Stimulated activated naive CD8-positive, alpha-beta T cell treated with anti-CD3 and anti-CD28 coated beads, Interleukin-15, amount 100 ng/mL, for 72 hours (primary cell): Measurements from ENCODE around the gene TENT4B.
"Not testable (repeated sequence)": the region's sequence is repeated elsewhere in the genome, so short reads cannot be mapped to it uniquely, and the experiment has no call there.

Source experiments
- ATAC-seq: fragments of 150-1000 bp; cut with Tn5 transposase; 2 replicates; pipeline ENCODE4 v1.10.0; 2021; ENCODE audit warnings: mild to moderate bottlenecking, moderate library complexity
- DNase-seq, 2 donors: peaks; one replicate each; pipeline ENCODE4 v3.0.0; 2021 to 2022
- H3K27ac Mint-ChIP-seq, 2 donors: one replicate each; pipeline ENCODE4 v1.8.0; 2022; ENCODE audit warnings: mild to moderate bottlenecking in 2 of 2, mixed read lengths in 2 of 2, moderate library complexity in 2 of 2
- H3K27me3 Mint-ChIP-seq: one replicate; pipeline ENCODE4 v1.8.0; 2022; ENCODE audit warnings: mixed read lengths
- H3K4me1 Mint-ChIP-seq: one replicate; pipeline ENCODE4 v1.8.0; 2022; ENCODE audit warnings: mild to moderate bottlenecking, mixed read lengths
- H3K4me3 Mint-ChIP-seq, 2 donors: one replicate each; pipeline ENCODE4 v1.8.0; 2022; ENCODE audit warnings: mild to moderate bottlenecking in 2 of 2, mixed read lengths in 2 of 2, moderate library complexity in 1 of 2
- H3K9me3 Mint-ChIP-seq, 2 donors: one replicate each; pipeline ENCODE4 v1.8.0; 2022; ENCODE audit warnings: mixed read lengths in 2 of 2

TENT4B gene

GRCh38 chr16:50171773-50172172 lies 18.7 kb downstream of the TENT4B start:
- ATAC-seq, result not testable (repeated sequence)

GRCh38 chr16:50172195-50172922 lies 19.3 kb downstream of the TENT4B start:
- H3K4me1 Mint-ChIP-seq, result peaks cover 74% of the 10 kb centered on the region
- no peak overlapping the region for H3K27ac Mint-ChIP-seq
- no peaks in the 10 kb centered on the region for H3K27me3 Mint-ChIP-seq
- DNase-seq, result no peak
- no peaks in the 10 kb centered on the region for H3K9me3 Mint-ChIP-seq
- peak overlapping the region in 1 of 2 donors; percentile 58 for H3K4me3 Mint-ChIP-seq
- ATAC-seq, result peak; percentile 83

More at GRCh38 chr16:50171773-50172172, 18.7 kb downstream of the TENT4B start:
- H3K4me3 Mint-ChIP-seq, result peak overlapping the region in 1 of 2 donors; percentile 53
- peaks cover 74% of the 10 kb centered on the region for H3K4me1 Mint-ChIP-seq
- H3K27me3 Mint-ChIP-seq, H3K27ac Mint-ChIP-seq, DNase-seq, H3K9me3 Mint-ChIP-seq: not testable (repeated sequence)

GRCh38 chr16:50173316-50173715 lies 20.2 kb downstream of the TENT4B start:
- ATAC-seq (no peak), DNase-seq (no peak)
- Mint-ChIP-seq H3K27me3 (no peaks in the 10 kb centered on the region), H3K4me3 (no peak overlapping the region), H3K27ac (no peak overlapping the region), H3K4me1 (peaks cover 78% of the 10 kb centered on the region), H3K9me3 (no peaks in the 10 kb centered on the region)

GRCh38 chr16:50178491-50178941 lies 25.4 kb downstream of the TENT4B start:
- Mint-ChIP-seq H3K27ac (no peak overlapping the region), H3K27me3 (no peaks in the 10 kb centered on the region), H3K4me3 (no peak overlapping the region), H3K4me1 (peaks cover 53% of the 10 kb centered on the region), H3K9me3 (no peaks in the 10 kb centered on the region)
- DNase-seq (no peak), ATAC-seq (no peak)

GRCh38 chr16:50182441-50182840 lies 29.3 kb downstream of the TENT4B start:
- H3K27ac Mint-ChIP-seq, result no peak overlapping the region
- no peak overlapping the region for H3K4me3 Mint-ChIP-seq
- peaks cover 50% of the 10 kb centered on the region for H3K4me1 Mint-ChIP-seq
- H3K9me3 Mint-ChIP-seq, result no peaks in the 10 kb centered on the region
- DNase-seq, result no peak
- no peaks in the 10 kb centered on the region for H3K27me3 Mint-ChIP-seq
- no peak for ATAC-seq

GRCh38 chr16:50183316-50183715 lies 30.2 kb downstream of the TENT4B start:
- H3K4me1 Mint-ChIP-seq, result peaks cover 42% of the 10 kb centered on the region
- DNase-seq (no peak), ATAC-seq (no peak)
- H3K27ac Mint-ChIP-seq, result no peak overlapping the region
- H3K27me3 Mint-ChIP-seq, result no peaks in the 10 kb centered on the region
- H3K4me3 Mint-ChIP-seq, result no peak overlapping the region
- no peaks in the 10 kb centered on the region for H3K9me3 Mint-ChIP-seq

GRCh38 chr16:50185005-50185505 lies 31.9 kb downstream of the TENT4B start:
- Mint-ChIP-seq H3K4me1 (peaks cover 39% of the 10 kb centered on the region), H3K9me3 (no peaks in the 10 kb centered on the region), H3K27ac (no peak overlapping the region), H3K4me3 (no peak overlapping the region), H3K27me3 (no peaks in the 10 kb centered on the region)
- DNase-seq (no peak), ATAC-seq (no peak)

GRCh38 chr16:50188619-50189136 lies 35.6 kb downstream of the TENT4B start:
- H3K4me3 Mint-ChIP-seq, result no peak overlapping the region
- H3K27ac Mint-ChIP-seq, result no peak overlapping the region
- H3K27me3 Mint-ChIP-seq, result no peaks in the 10 kb centered on the region
- peaks cover 45% of the 10 kb centered on the region for H3K4me1 Mint-ChIP-seq
- ATAC-seq (no peak), DNase-seq (no peak)
- no peaks in the 10 kb centered on the region for H3K9me3 Mint-ChIP-seq

- Mint-ChIP-seq H3K4me3 (no peak overlapping the region), H3K4me1 (peaks cover 43% of the 10 kb centered on the region), H3K27ac (no peak overlapping the region), H3K27me3 (no peaks in the 10 kb centered on the region), H3K9me3 (no peaks in the 10 kb centered on the region)
- DNase-seq (no peak), ATAC-seq (no peak)
Measured at GRCh38 chr16:50190292-50190691, 37.2 kb downstream of the TENT4B start.

- H3K27me3 Mint-ChIP-seq, result no peaks in the 10 kb centered on the region
- no peaks in the 10 kb centered on the region for H3K9me3 Mint-ChIP-seq
- peaks cover 59% of the 10 kb centered on the region for H3K4me1 Mint-ChIP-seq
- DNase-seq (no peak), ATAC-seq (no peak)
- H3K4me3 Mint-ChIP-seq, result no peak overlapping the region
- peak overlapping the region in 1 of 2 donors; percentile 12 for H3K27ac Mint-ChIP-seq
Measured at GRCh38 chr16:50192386-50193050, 39.4 kb downstream of the TENT4B start.

GRCh38 chr16:50193594-50193993 lies 40.5 kb downstream of the TENT4B start:
- Mint-ChIP-seq H3K27ac (no peak overlapping the region), H3K4me1 (peaks cover 65% of the 10 kb centered on the region), H3K4me3 (no peak overlapping the region), H3K9me3 (no peaks in the 10 kb centered on the region), H3K27me3 (no peaks in the 10 kb centered on the region)
- no peak for DNase-seq
- ATAC-seq, result no peak

GRCh38 chr16:50195276-50195675 lies 42.2 kb downstream of the TENT4B start:
- no peaks in the 10 kb centered on the region for H3K9me3 Mint-ChIP-seq
- H3K4me1 Mint-ChIP-seq, result peaks cover 70% of the 10 kb centered on the region
- H3K27me3 Mint-ChIP-seq, result no peaks in the 10 kb centered on the region
- no peak for ATAC-seq
- peak overlapping the region in 1 of 2 donors; percentile 78 for H3K27ac Mint-ChIP-seq
- DNase-seq, result no peak
- peak overlapping the region in 1 of 2 donors; percentile 55 for H3K4me3 Mint-ChIP-seq

- H3K4me1 Mint-ChIP-seq, result peaks cover 75% of the 10 kb centered on the region
- H3K27ac Mint-ChIP-seq, result no peak overlapping the region
- no peak for ATAC-seq
- no peak overlapping the region for H3K4me3 Mint-ChIP-seq
- H3K9me3 Mint-ChIP-seq, result no peaks in the 10 kb centered on the region
- DNase-seq, result no peak
- no peaks in the 10 kb centered on the region for H3K27me3 Mint-ChIP-seq
Measured at GRCh38 chr16:50195756-50196155, 42.6 kb downstream of the TENT4B start.

- H3K9me3 Mint-ChIP-seq, result no peaks in the 10 kb centered on the region
- no peak overlapping the region for H3K27ac Mint-ChIP-seq
- DNase-seq, result no peak
- peaks cover 84% of the 10 kb centered on the region for H3K4me1 Mint-ChIP-seq
- no peak overlapping the region for H3K4me3 Mint-ChIP-seq
- no peak for ATAC-seq
- no peaks in the 10 kb centered on the region for H3K27me3 Mint-ChIP-seq
Measured at GRCh38 chr16:50197582-50197981, 44.5 kb downstream of the TENT4B start.

GRCh38 chr16:50198802-50199403 lies 45.8 kb downstream of the TENT4B start:
- Mint-ChIP-seq H3K4me3 (no peak overlapping the region), H3K9me3 (no peaks in the 10 kb centered on the region), H3K27me3 (no peaks in the 10 kb centered on the region), H3K4me1 (peaks cover 84% of the 10 kb centered on the region), H3K27ac (no peak overlapping the region)
- DNase-seq (no peak), ATAC-seq (no peak)

- DNase-seq, result no peak
- H3K4me1 Mint-ChIP-seq, result peaks cover 74% of the 10 kb centered on the region
- H3K27me3 Mint-ChIP-seq, result no peaks in the 10 kb centered on the region
- H3K9me3 Mint-ChIP-seq, result no peaks in the 10 kb centered on the region
- no peak overlapping the region for H3K27ac Mint-ChIP-seq
- peak overlapping the region in 1 of 2 donors; percentile 21 for H3K4me3 Mint-ChIP-seq
- ATAC-seq, result peak; percentile 57
Measured at GRCh38 chr16:50201787-50202186, 48.7 kb downstream of the TENT4B start.
